Activated T-helper 1 cell treated with anti-CD3 and anti-CD28 coated beads, Interleukin-2, amount 50 U/mL, for 16 hours (primary cell): ENCODE data around the gene SERPINB2.

Source experiments
- DNase-seq, 2 donors: peaks; one replicate each; pipeline ENCODE4 v3.0.0-alpha.2; 2020; ENCODE audit warnings: low read depth in 1 of 2, low spot score in 1 of 2

Gene SERPINB2

GRCh38 chr18:63887424-63887823 lies at the start of gene SERPINB2:
SERPINB2 (plus strand) TSS chr18:63887705; CDS start chr18:63891445, 3,740 bp downstream.
- DNase-seq, result no peak

- no peak for DNase-seq
Observed at GRCh38 chr18:63843008-63843407, 44.5 kb upstream of the SERPINB2 start.

GRCh38 chr18:63844254-63844653 lies 43.3 kb upstream of the SERPINB2 start:
- DNase-seq, result no peak

- DNase-seq, result no peak
Observed at GRCh38 chr18:63848159-63848558, 39.3 kb upstream of the SERPINB2 start.

- DNase-seq, result no peak
Observed at GRCh38 chr18:63850020-63850419, 37.5 kb upstream of the SERPINB2 start.

GRCh38 chr18:63850636-63851035 lies 36.9 kb upstream of the SERPINB2 start:
- DNase-seq, result no peak

GRCh38 chr18:63858456-63858855 lies 29.0 kb upstream of the SERPINB2 start:
- no peak for DNase-seq

- no peak for DNase-seq
Observed at GRCh38 chr18:63859781-63860475, 27.6 kb upstream of the SERPINB2 start.

GRCh38 chr18:63860531-63860930 lies 27.0 kb upstream of the SERPINB2 start:
- DNase-seq, result no peak

GRCh38 chr18:63867368-63868125 lies 20.0 kb upstream of the SERPINB2 start:
- no peak for DNase-seq

- no peak for DNase-seq
Observed at GRCh38 chr18:63868546-63868945, 19.0 kb upstream of the SERPINB2 start.

GRCh38 chr18:63869374-63869773 lies 18.1 kb upstream of the SERPINB2 start:
- DNase-seq, result no peak

- DNase-seq, result no peak
Observed at GRCh38 chr18:63869851-63870250, 17.7 kb upstream of the SERPINB2 start.

GRCh38 chr18:63871836-63872235 lies 15.7 kb upstream of the SERPINB2 start:
- DNase-seq, result no peak

- DNase-seq, result no peak
Observed at GRCh38 chr18:63872586-63872985, 14.9 kb upstream of the SERPINB2 start.

- DNase-seq, result no peak
Observed at GRCh38 chr18:63878343-63878742, 9.2 kb upstream of the SERPINB2 start.

GRCh38 chr18:63878925-63879324 lies 8.6 kb upstream of the SERPINB2 start:
- no peak for DNase-seq

GRCh38 chr18:63879709-63880108 lies 7.8 kb upstream of the SERPINB2 start:
- DNase-seq, result no peak

- DNase-seq, result no peak
Observed at GRCh38 chr18:63881851-63882250, 5.7 kb upstream of the SERPINB2 start.

GRCh38 chr18:63882333-63883141 lies 5.0 kb upstream of the SERPINB2 start:
- no peak for DNase-seq

GRCh38 chr18:63883617-63884016 lies 3.9 kb upstream of the SERPINB2 start:
- no peak for DNase-seq
